Activated CD4-positive, alpha-beta T cell treated with anti-CD3 and anti-CD28 coated beads for 4 hours (primary cell): Measurements from ENCODE around the gene FAM151B.
"Not testable (repeated sequence)": the region's sequence is repeated elsewhere in the genome, so short reads cannot be mapped to it uniquely, and the experiment has no call there.

Source experiments
- DNase-seq, 2 donors: peaks; one replicate each; pipeline ENCODE4 v3.0.0-alpha.2; 2020

Gene FAM151B

GRCh38 chr5:80504833-80505232, 16.9 kb downstream of the FAM151B start:
- no peak for DNase-seq

GRCh38 chr5:80507663-80508062, 19.8 kb downstream of the FAM151B start:
- no peak for DNase-seq

GRCh38 chr5:80508844-80509243, 20.9 kb downstream of the FAM151B start:
- DNase-seq, result no peak

- DNase-seq, result no peak
Measured at GRCh38 chr5:80509362-80509761, 21.5 kb downstream of the FAM151B start.

GRCh38 chr5:80516826-80517225, 28.9 kb downstream of the FAM151B start:
- DNase-seq, result no peak

GRCh38 chr5:80540691-80541090, 52.8 kb downstream of the FAM151B start:
- no peak for DNase-seq

- no peak for DNase-seq
Measured at GRCh38 chr5:80541392-80541791, 53.5 kb downstream of the FAM151B start.

- no peak for DNase-seq
Measured at GRCh38 chr5:80554646-80555045, 66.7 kb downstream of the FAM151B start.

- DNase-seq, result no peak
Measured at GRCh38 chr5:80555099-80555498, 67.2 kb downstream of the FAM151B start.

GRCh38 chr5:80559244-80559643, 71.3 kb downstream of the FAM151B start:
- DNase-seq, result no peak

- DNase-seq, result no peak
Measured at GRCh38 chr5:80565330-80565729, 77.4 kb downstream of the FAM151B start.

- DNase-seq, result no peak
Measured at GRCh38 chr5:80566711-80567259, 78.9 kb downstream of the FAM151B start.

- no peak for DNase-seq
Measured at GRCh38 chr5:80568251-80568650, 80.4 kb downstream of the FAM151B start.

GRCh38 chr5:80569086-80569960, 81.4 kb downstream of the FAM151B start:
- DNase-seq, result no peak

GRCh38 chr5:80569961-80570786, 82.3 kb downstream of the FAM151B start, which contains the start of gene ANKRD34B:
ANKRD34B (minus strand) TSS chr5:80570280; CDS start chr5:80560019, 10,261 bp downstream.
- DNase-seq, result no peak

- DNase-seq, result no peak
Measured at GRCh38 chr5:80573062-80573461, 85.2 kb downstream of the FAM151B start.

- DNase-seq, result no peak
Measured at GRCh38 chr5:80576383-80576782, 88.5 kb downstream of the FAM151B start.

- no peak for DNase-seq
Measured at GRCh38 chr5:80577707-80578106, 89.8 kb downstream of the FAM151B start.

GRCh38 chr5:80579050-80579449, 91.2 kb downstream of the FAM151B start:
- DNase-seq, result no peak

- not testable (repeated sequence) for DNase-seq
Measured at GRCh38 chr5:80580291-80580690, 92.4 kb downstream of the FAM151B start.

- no peak for DNase-seq
Measured at GRCh38 chr5:80584770-80585169, 96.9 kb downstream of the FAM151B start.

- DNase-seq, result no peak
Measured at GRCh38 chr5:80588858-80589540, 101.1 kb downstream of the FAM151B start.

- no peak for DNase-seq
Measured at GRCh38 chr5:80590766-80591165, 102.9 kb downstream of the FAM151B start.
